ENCODE data around the gene CCDC47.

CCDC47 gene

GRCh38 chr17:63785556-63785955, 12.2 kb upstream of the CCDC47 start:
- DNase-seq (ENCODE audit: low read depth in 4 of 4, low spot score in 1 of 4), result no peak

GRCh38 chr17:63783522-63783921, 10.1 kb upstream of the CCDC47 start:
- DNase-seq (ENCODE audit: low read depth in 4 of 4, low spot score in 1 of 4), result no peak

- DNase-seq (ENCODE audit: low read depth in 4 of 4, low spot score in 1 of 4), result no peak
These were observed 7.5 kb upstream of the CCDC47 start for GRCh38 chr17:63780928-63781327.

- no peak for DNase-seq (ENCODE audit: low read depth in 4 of 4, low spot score in 1 of 4)
These were observed 7.1 kb upstream of the CCDC47 start for GRCh38 chr17:63780507-63780906.

- no peak for DNase-seq (ENCODE audit: low read depth in 4 of 4, low spot score in 1 of 4)
These were observed 2.0 kb upstream of the CCDC47 start for GRCh38 chr17:63775420-63775819.

GRCh38 chr17:63774969-63775265, 1.5 kb upstream of the CCDC47 start:
- no peak for DNase-seq (ENCODE audit: low read depth in 4 of 4, low spot score in 1 of 4)

- peak in 2 of 4 experiments; percentile 86 to 87 for DNase-seq (ENCODE audit: low read depth in 4 of 4, low spot score in 1 of 4)
These were observed 958 bp upstream of the CCDC47 start, which contains the start of gene DDX42 for GRCh38 chr17:63774141-63774968. TSS of gene DDX42 (plus strand) at chr17:63774170. CDS start at chr17:63787050, 12,880 bp downstream.

GRCh38 chr17:63772801-63773271, 561 bp downstream of the CCDC47 start:
- no peak for DNase-seq (ENCODE audit: low read depth in 4 of 4, low spot score in 1 of 4)

- no peak for DNase-seq (ENCODE audit: low read depth in 4 of 4, low spot score in 1 of 4)
These were observed 5.0 kb downstream of the CCDC47 start for GRCh38 chr17:63768433-63768832.

GRCh38 chr17:63766754-63767153, 6.6 kb downstream of the CCDC47 start:
- no peak for DNase-seq (ENCODE audit: low read depth in 4 of 4, low spot score in 1 of 4)

- no peak for DNase-seq (ENCODE audit: low read depth in 4 of 4, low spot score in 1 of 4)
These were observed 8.7 kb downstream of the CCDC47 start for GRCh38 chr17:63764716-63765115.

- DNase-seq (ENCODE audit: low read depth in 4 of 4, low spot score in 1 of 4), result no peak
These were observed 11.0 kb downstream of the CCDC47 start for GRCh38 chr17:63762161-63763078.

- no peak for DNase-seq (ENCODE audit: low read depth in 4 of 4, low spot score in 1 of 4)
These were observed 12.4 kb downstream of the CCDC47 start for GRCh38 chr17:63760771-63761539.

GRCh38 chr17:63758428-63758827, 15.0 kb downstream of the CCDC47 start:
- no peak for DNase-seq (ENCODE audit: low read depth in 4 of 4, low spot score in 1 of 4)

- DNase-seq (ENCODE audit: low read depth in 4 of 4, low spot score in 1 of 4), result no peak
These were observed 19.4 kb downstream of the CCDC47 start for GRCh38 chr17:63754046-63754445.

GRCh38 chr17:63753215-63753614, 20.2 kb downstream of the CCDC47 start:
- no peak for DNase-seq (ENCODE audit: low read depth in 4 of 4, low spot score in 1 of 4)

GRCh38 chr17:63752707-63753106, 20.7 kb downstream of the CCDC47 start:
- DNase-seq (ENCODE audit: low read depth in 4 of 4, low spot score in 1 of 4), result no peak

- no peak for DNase-seq (ENCODE audit: low read depth in 4 of 4, low spot score in 1 of 4)
These were observed 21.6 kb downstream of the CCDC47 start for GRCh38 chr17:63751806-63752205.

GRCh38 chr17:63741408-63742173, 31.8 kb downstream of the CCDC47 start, which contains the start of gene STRADA:
TSS of gene STRADA (minus strand) at chr17:63741799. CDS start at chr17:63728369, 13,430 bp downstream.
- DNase-seq (ENCODE audit: low read depth in 4 of 4, low spot score in 1 of 4), result peak; percentile 95 to 99 (median 97)

GRCh38 chr17:63741143-63741407, 32.3 kb downstream of the CCDC47 start:
- peak in 1 of 4 experiments; percentile 33 for DNase-seq (ENCODE audit: low read depth in 4 of 4, low spot score in 1 of 4)
